H9 (cell line): ENCODE results near the gene SRBD1. TPM values are rescaled to one million over a fixed set of nuclear protein-coding genes. Genes with fewer than 3 reads are reported as not detected.

Experiments
- DNase-seq: peaks from one replicate; pipeline ENCODE4 v3.0.0-alpha.2; 2017
- H2AFZ ChIP-seq: one replicate; pipeline ENCODE4 v1.6.1; 2013; ENCODE audit warnings: mild to moderate bottlenecking, low read length, control low read depth, moderate library complexity
- H2AK5ac ChIP-seq: 2 replicates; pipeline ENCODE4 v1.6.1; 2013; ENCODE audit warnings: low read length, control low read depth, mixed read lengths; ENCODE audit not compliant: insufficient read length
- H2BK120ac ChIP-seq: one replicate; pipeline ENCODE4 v1.6.1; 2013; ENCODE audit warnings: low read depth, mild to moderate bottlenecking, low read length, control low read depth, inconsistent platforms; ENCODE audit not compliant: poor library complexity, severe bottlenecking
- H2BK12ac ChIP-seq: 2 replicates; pipeline ENCODE4 v1.6.1; 2013; ENCODE audit warnings: low read length, control low read depth, mixed read lengths, low read depth; ENCODE audit not compliant: insufficient read length
- H2BK15ac ChIP-seq: 2 replicates; pipeline ENCODE4 v1.6.1; 2013; ENCODE audit warnings: low read depth, low read length, control low read depth
- H2BK20ac ChIP-seq: one replicate; pipeline ENCODE4 v1.6.1; 2013; ENCODE audit warnings: low read depth, mild to moderate bottlenecking, low read length, control low read depth, inconsistent platforms; ENCODE audit not compliant: poor library complexity, severe bottlenecking
- H2BK5ac ChIP-seq: 2 replicates; pipeline ENCODE4 v1.6.1; 2013; ENCODE audit warnings: low read length, control low read depth, mixed read lengths; ENCODE audit not compliant: insufficient read length
- H3K14ac ChIP-seq: 2 replicates; pipeline ENCODE4 v1.6.1; 2013; ENCODE audit warnings: low read length, control low read depth; ENCODE audit not compliant: insufficient read depth
- H3K18ac ChIP-seq: 2 replicates; pipeline ENCODE4 v1.6.1; 2013; ENCODE audit warnings: low read depth, mild to moderate bottlenecking, mixed read lengths, low read length, control low read depth; ENCODE audit not compliant: insufficient read length
- H3K23ac ChIP-seq: 2 replicates; pipeline ENCODE4 v1.6.1; 2013; ENCODE audit warnings: low read length, control low read depth, mixed read lengths, low read depth; ENCODE audit not compliant: insufficient read length
- H3K23me2 ChIP-seq: 2 replicates; pipeline ENCODE4 v1.6.1; 2013; ENCODE audit warnings: low read depth, mild to moderate bottlenecking, mixed read lengths, low read length, control low read depth; ENCODE audit not compliant: insufficient read length, poor library complexity, severe bottlenecking
- H3K27ac ChIP-seq: 2 replicates; pipeline ENCODE4 v1.5.1; 2013; ENCODE audit warnings: low read length, control low read depth, mixed read lengths, low read depth; ENCODE audit not compliant: insufficient read length
- H3K27me3 ChIP-seq: 2 replicates; pipeline ENCODE4 v1.6.1; 2013; ENCODE audit warnings: low read length, control low read depth, inconsistent platforms; ENCODE audit not compliant: insufficient read depth
- H3K4ac ChIP-seq: 2 replicates; pipeline ENCODE4 v1.6.1; 2013; ENCODE audit warnings: low read depth, mild to moderate bottlenecking, control low read depth, inconsistent platforms, low read length, moderate library complexity
- H3K4me1 ChIP-seq: 2 replicates; pipeline ENCODE4 v1.6.1; 2013; ENCODE audit warnings: low read length, control low read depth, inconsistent platforms; ENCODE audit not compliant: insufficient read depth
- H3K4me2 ChIP-seq: 2 replicates; pipeline ENCODE4 v1.6.1; 2013; ENCODE audit warnings: low read length, control low read depth, mixed read lengths; ENCODE audit not compliant: insufficient read length, insufficient read depth
- H3K56ac ChIP-seq: 2 replicates; pipeline ENCODE4 v1.6.1; 2013; ENCODE audit warnings: low read depth, mild to moderate bottlenecking, mixed read lengths, low read length, control low read depth; ENCODE audit not compliant: insufficient read length
- H3K79me1 ChIP-seq: 2 replicates; pipeline ENCODE4 v1.6.1; 2013; ENCODE audit warnings: low read depth, mild to moderate bottlenecking, moderate library complexity, low read length, control low read depth, inconsistent platforms; ENCODE audit not compliant: insufficient read depth, poor library complexity, severe bottlenecking
- H3K79me2 ChIP-seq: 2 replicates; pipeline ENCODE4 v1.6.1; 2013; ENCODE audit warnings: low read length, control low read depth, inconsistent platforms; ENCODE audit not compliant: insufficient read depth
- H3K9ac ChIP-seq: 2 replicates; pipeline ENCODE4 v1.6.1; 2013; ENCODE audit warnings: low read length, control low read depth, mixed read lengths; ENCODE audit not compliant: insufficient read length; ENCODE audit errors: extremely low read depth
- H3K9me3 ChIP-seq: one replicate; pipeline ENCODE4 v1.6.1; 2013; ENCODE audit warnings: low read depth, low read length, inconsistent platforms; ENCODE audit not compliant: control insufficient read depth
- H3T11ph ChIP-seq: one replicate; pipeline ENCODE4 v1.6.1; 2013; ENCODE audit warnings: mild to moderate bottlenecking, low read length, control low read depth, inconsistent platforms
- H4K20me1 ChIP-seq: one replicate; pipeline ENCODE4 v1.6.1; 2013; ENCODE audit not compliant: control insufficient read depth, insufficient read length, insufficient read depth
- H4K5ac ChIP-seq: 2 replicates; pipeline ENCODE4 v1.6.1; 2013; ENCODE audit warnings: low read depth, mild to moderate bottlenecking, mixed read lengths, low read length, control low read depth; ENCODE audit not compliant: insufficient read length
- H4K8ac ChIP-seq: replicated peaks from 2 replicates; pipeline ENCODE4 v1.6.1; 2013; ENCODE audit warnings: low read length, control low read depth, mixed read lengths, low read depth; ENCODE audit not compliant: insufficient read length
- H4K91ac ChIP-seq: 2 replicates; pipeline ENCODE4 v1.6.1; 2013; ENCODE audit warnings: low read depth, mild to moderate bottlenecking, moderate library complexity, mixed read lengths, low read length, control low read depth; ENCODE audit not compliant: insufficient read length
- H3K27ac Mint-ChIP-seq, 3 experiments: 2 replicates in 2 of 3; 3 replicates in 1 of 3; pipeline ENCODE4 v1.8.0; 2020 to 2021; ENCODE audit warnings: mixed read lengths in 3 of 3, mild to moderate bottlenecking in 1 of 3, moderate library complexity in 1 of 3
- H3K27me3 Mint-ChIP-seq: 2 replicates; pipeline ENCODE4 v1.8.0; 2021; ENCODE audit warnings: low read depth, mild to moderate bottlenecking, moderate library complexity, mixed read lengths
- H3K36me3 Mint-ChIP-seq, 3 experiments: 2 replicates in 2 of 3; 3 replicates in 1 of 3; pipeline ENCODE4 v1.8.0; 2020 to 2021; ENCODE audit warnings: low read depth in 3 of 3, mixed read lengths in 3 of 3; ENCODE audit not compliant: insufficient read depth in 1 of 3
- H3K4me1 Mint-ChIP-seq, 2 experiments: 2 replicates each; pipeline ENCODE4 v1.8.0; 2020; ENCODE audit warnings: mixed read lengths in 2 of 2
- H3K4me3 Mint-ChIP-seq, 2 experiments: 2 replicates in 1 of 2; 3 replicates in 1 of 2; pipeline ENCODE4 v1.8.0; 2020 to 2021; ENCODE audit warnings: mild to moderate bottlenecking in 2 of 2, mixed read lengths in 2 of 2, moderate library complexity in 1 of 2
- H3K9me3 Mint-ChIP-seq, 2 experiments: 2 replicates in 1 of 2; 3 replicates in 1 of 2; pipeline ENCODE4 v1.8.0; 2020; ENCODE audit warnings: mild to moderate bottlenecking in 2 of 2, mixed read lengths in 2 of 2, moderate library complexity in 1 of 2
- CTCF ChIP-seq: fragments of 200-600 bp; sonication (generic); conservative IDR thresholded peaks from 3 replicates; pipeline ENCODE4 v1.8.0; 2021; ENCODE audit warnings: antibody characterized with exemption, mild to moderate bottlenecking
- WGBS: extraction: QIAGEN DNeasy Blood & Tissue Kit; methylation state at CpG from one replicate; pipeline ENCODE4 v1.1.7; 2013; ENCODE audit warnings: missing lambda C conversion rate, low lambda C conversion rate, mixed read lengths; ENCODE audit not compliant: insufficient read length; ENCODE audit errors: extremely low coverage; 5-methylcytosine and 5-hydroxymethylcytosine counted together
- total RNA-seq: library from RNA; stranded (reverse); gene quantifications from 2 replicates; pipeline ENCODE4 v1.2.1, GENCODE V29; 2021

SRBD1 gene
- total RNA-seq, 1 experiment from 2014 or later: 18.3 TPM

GRCh38 chr2:45469314-45470099 is 141.6 kb downstream of the SRBD1 start:
- Histone ChIP-seq H3K9me3 (no peaks in the 10 kb centered on the region), H3K9ac (no peak overlapping the region), H3K79me2 (no peaks in the 10 kb centered on the region), H2AFZ (no peak overlapping the region), H2BK20ac (no peak overlapping the region), H2BK5ac (no peak overlapping the region), H3K27me3 (no peaks in the 10 kb centered on the region), H3K56ac (no peak overlapping the region), H3K18ac (no peak overlapping the region), H3K79me1 (no peaks in the 10 kb centered on the region), H2BK12ac (no peak overlapping the region), H3K4ac (no peak overlapping the region), H4K91ac (no peak overlapping the region), H4K20me1 (no peaks in the 10 kb centered on the region), H3K27ac (no peak overlapping the region), H4K8ac (no peak overlapping the region), H3K23ac (no peak overlapping the region), H3K23me2 (no peaks in the 10 kb centered on the region), H2BK15ac (no peak overlapping the region), H3K14ac (no peak overlapping the region), H4K5ac (no peak overlapping the region), H3K4me2 (no peak overlapping the region), H2AK5ac (no peak overlapping the region), H2BK120ac (no peak overlapping the region), H3K4me1 (peaks cover 3% of the 10 kb centered on the region; the same call in 1 of the 2 replicates), H3T11ph (no peak overlapping the region)
- H3K27me3 Mint-ChIP-seq: no peaks in the 10 kb centered on the region
- H3K4me1 Mint-ChIP-seq: peaks cover 40 to 50% of the 10 kb centered on the region in 2 experiments
- H3K9me3 Mint-ChIP-seq: no peaks in the 10 kb centered on the region
- H3K36me3 Mint-ChIP-seq: no peaks in the 10 kb centered on the region; a peak in 1 of 7 replicates
- DNase-seq: no peak
- no peak for TF ChIP-seq CTCF
- 0 out of 7 replicates have a peak overlapping the region, but pooled peaks of 1 of the 3 experiments have one; percentile 70 for H3K27ac Mint-ChIP-seq
- H3K4me3 Mint-ChIP-seq: no peak overlapping the region
- WGBS: no CpG with 5 or more reads among the region's 2 CpGs
